GM12864 (cell line): ENCODE measurements around the gene CHN2.

ENCODE experiments used
- DNase-seq: peaks from one replicate; pipeline ENCODE4 v3.0.0-alpha.2; 2011; ENCODE audit warnings: low read depth
- H3K4me3 ChIP-seq: 2 replicates; pipeline ENCODE4 v1.5.1; 2011; ENCODE audit warnings: mild to moderate bottlenecking, low read depth, low read length, control low read depth
- TF ChIP-seq, protein P1 (sequence below): IDR thresholded peaks from 2 replicates; pipeline ENCODE4 v1.5.1; 2011; ENCODE audit warnings: low read depth, mild to moderate bottlenecking, moderate library complexity, low read length, control low read depth, inconsistent platforms; ENCODE audit errors: missing control alignments

CHN2 gene

GRCh38 chr7:29315122-29315891, 120.7 kb downstream of the CHN2 start:
- TF ChIP-seq, protein P1, sequence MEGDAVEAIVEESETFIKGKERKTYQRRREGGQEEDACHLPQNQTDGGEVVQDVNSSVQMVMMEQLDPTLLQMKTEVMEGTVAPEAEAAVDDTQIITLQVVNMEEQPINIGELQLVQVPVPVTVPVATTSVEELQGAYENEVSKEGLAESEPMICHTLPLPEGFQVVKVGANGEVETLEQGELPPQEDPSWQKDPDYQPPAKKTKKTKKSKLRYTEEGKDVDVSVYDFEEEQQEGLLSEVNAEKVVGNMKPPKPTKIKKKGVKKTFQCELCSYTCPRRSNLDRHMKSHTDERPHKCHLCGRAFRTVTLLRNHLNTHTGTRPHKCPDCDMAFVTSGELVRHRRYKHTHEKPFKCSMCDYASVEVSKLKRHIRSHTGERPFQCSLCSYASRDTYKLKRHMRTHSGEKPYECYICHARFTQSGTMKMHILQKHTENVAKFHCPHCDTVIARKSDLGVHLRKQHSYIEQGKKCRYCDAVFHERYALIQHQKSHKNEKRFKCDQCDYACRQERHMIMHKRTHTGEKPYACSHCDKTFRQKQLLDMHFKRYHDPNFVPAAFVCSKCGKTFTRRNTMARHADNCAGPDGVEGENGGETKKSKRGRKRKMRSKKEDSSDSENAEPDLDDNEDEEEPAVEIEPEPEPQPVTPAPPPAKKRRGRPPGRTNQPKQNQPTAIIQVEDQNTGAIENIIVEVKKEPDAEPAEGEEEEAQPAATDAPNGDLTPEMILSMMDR = no peak
- DNase-seq = no peak
- H3K4me3 ChIP-seq = no peak overlapping the region

DNA sequence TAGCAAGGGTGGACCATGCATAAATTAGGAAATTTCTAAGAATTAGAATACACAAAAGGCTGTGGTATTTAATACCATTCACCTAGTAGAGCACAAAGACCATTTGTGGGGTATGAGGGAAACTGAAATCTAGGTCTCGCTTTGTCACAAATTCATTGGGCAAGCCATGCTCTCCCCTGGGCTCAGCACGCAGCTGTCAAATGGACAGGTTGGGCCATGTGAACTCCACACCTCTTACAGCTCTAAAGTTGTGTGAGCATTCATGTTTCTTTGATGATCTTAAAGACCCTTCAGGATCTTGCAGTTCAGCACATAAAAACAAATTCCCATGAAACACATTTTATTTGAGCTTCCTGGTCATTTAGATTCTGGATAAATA, 121.3 kb downstream of the CHN2 start:
- TF ChIP-seq, protein P1 = no peak
- H3K4me3 ChIP-seq = no peak overlapping the region
- DNase-seq = no peak

GRCh38 chr7:29316926-29317325, 122.4 kb downstream of the CHN2 start:
- no peak overlapping the region for H3K4me3 ChIP-seq
- TF ChIP-seq, protein P1 = no peak
- no peak for DNase-seq

DNA sequence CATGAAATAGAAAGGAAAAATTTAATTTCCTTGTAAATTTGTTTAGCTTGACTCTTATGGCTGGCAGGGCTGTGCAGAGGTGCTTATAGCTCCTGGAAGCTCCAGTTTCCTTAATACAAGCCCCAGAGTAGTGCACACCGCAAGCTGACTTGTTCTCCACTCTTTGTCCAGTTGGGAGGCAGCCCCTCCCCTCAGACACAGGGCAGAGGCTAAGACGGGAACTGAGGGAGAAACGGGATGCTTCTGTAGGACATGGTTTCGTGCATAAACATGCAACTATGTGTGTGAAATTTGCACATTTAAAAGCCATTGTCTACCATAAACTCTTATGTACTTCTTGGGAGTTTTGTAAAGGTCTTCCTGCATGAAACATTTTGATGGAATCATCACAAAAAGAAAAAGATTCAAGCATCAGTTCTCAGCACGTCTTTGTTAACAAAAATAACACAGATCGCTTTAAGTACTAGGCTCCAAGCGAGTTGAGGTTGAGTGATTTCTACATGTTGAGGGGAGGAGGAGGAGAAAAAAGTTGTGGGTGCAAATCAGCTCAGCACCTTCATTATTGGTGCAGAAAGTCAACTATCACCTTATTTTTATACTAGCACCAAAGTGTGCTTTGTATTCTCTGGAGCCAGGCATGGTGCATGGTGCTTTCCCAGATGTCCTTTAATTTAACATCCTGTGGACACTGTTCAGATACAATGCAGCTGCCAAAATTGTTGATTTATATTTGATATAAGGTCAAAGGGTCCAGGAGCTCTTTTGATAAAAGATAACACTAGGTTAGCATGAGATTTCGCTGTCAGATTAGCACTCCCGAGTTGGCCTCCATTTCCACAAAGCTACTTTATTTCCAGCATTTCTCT, 124.5 kb downstream of the CHN2 start:
- no peak for DNase-seq
- H3K4me3 ChIP-seq = no peak overlapping the region
- TF ChIP-seq, protein P1 = no peak

DNA sequence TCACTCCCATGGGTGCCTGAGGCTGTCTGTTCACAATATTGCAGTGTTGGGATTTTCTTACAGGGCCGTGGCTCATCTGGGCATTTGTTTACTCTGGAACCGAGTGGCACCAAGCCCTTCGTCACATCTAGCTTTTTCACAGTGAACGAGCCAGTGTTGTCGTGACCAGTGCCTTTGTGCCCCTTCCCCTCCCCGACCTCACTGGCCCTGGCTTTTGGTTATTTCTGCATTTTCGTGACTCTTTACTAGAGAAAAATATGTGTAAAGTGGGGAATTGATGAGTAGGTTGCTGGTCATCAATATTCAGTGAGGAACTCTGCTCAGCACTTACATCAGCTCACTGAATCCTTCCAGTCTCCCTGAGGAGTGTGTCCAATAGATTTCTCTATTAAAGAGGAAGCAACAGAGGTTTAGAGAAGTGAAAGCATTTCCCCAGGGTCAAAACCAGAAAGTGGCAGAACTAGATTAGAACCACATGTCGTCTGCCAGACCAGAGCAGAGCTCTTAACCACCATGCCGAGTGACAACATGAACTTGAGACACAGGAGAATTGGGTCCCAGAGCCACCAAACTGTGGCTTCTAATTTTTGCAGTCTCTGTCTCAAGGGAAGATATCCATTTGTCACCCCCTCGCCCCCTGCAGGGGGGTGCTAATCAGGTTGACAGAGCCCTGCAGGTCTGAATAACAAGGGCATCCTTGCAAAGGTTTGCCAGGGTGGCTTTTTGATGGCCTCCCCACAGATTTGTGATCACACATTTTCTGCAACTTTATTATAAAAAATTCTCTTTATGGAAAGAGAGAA, 125.3 kb downstream of the CHN2 start:
- DNase-seq = no peak
- no peak overlapping the region for H3K4me3 ChIP-seq
- TF ChIP-seq, protein P1 = no peak

GRCh38 chr7:29320577-29320976, 126.0 kb downstream of the CHN2 start:
- no peak overlapping the region for H3K4me3 ChIP-seq
- no peak for DNase-seq
- TF ChIP-seq, protein P1 = no peak
